MM.1S (cell line): ENCODE results near the gene MYF5.

ENCODE experiments used
- EZH2 ChIP-seq: fragments of 300-600 bp; sonication (generic); optimal IDR thresholded peaks from 2 replicates; pipeline ENCODE3; 2017; ENCODE audit warnings: low read depth, mild to moderate bottlenecking, antibody characterized with exemption, low read length, mixed read lengths
- EZH2phosphoT487 ChIP-seq: fragments of 300-600 bp; sonication (generic); IDR thresholded peaks from 2 replicates; pipeline ENCODE4 v1.6.1; 2018; ENCODE audit warnings: antibody characterized with exemption, low read length
- TF ChIP-seq, protein P1 (sequence below): fragments of 300-600 bp; sonication (generic); IDR thresholded peaks from 2 replicates; pipeline ENCODE4 v1.5.1; 2016; ENCODE audit warnings: antibody characterized with exemption, low read length, mixed read lengths

DNA sequence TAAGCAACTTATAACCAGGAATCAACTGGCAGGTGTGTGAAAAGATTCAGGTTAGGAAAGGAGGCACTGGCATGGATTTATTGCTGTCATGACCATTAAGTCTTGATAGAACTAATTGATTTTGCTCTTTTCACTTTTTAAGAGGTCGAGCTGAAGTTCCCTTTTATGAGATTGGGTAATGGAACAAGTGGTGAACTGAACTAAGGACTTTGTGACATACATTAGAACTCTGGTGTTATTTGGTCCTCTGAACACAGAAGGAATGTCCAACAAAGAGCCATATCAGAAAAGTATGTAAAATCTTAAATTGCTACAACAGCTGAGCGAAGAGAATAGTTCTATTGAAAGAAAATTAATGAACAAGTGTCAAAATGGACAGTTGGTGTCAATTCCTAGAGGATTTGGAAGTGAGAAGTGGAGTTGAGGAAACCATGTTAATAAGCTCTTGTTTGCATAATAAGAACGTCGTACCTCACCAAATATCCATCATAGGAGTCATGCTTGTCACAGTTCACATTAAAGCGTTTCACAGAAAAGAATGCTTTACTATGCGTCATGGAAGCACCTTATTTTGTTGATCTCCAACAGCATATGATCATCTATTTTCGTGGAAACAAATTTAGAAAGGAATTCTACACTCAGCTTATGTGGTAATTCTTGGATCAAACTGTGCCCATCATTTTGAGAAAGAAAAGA lies 17.7 kb upstream of the MYF5 start:
- TF ChIP-seq, protein P1, sequence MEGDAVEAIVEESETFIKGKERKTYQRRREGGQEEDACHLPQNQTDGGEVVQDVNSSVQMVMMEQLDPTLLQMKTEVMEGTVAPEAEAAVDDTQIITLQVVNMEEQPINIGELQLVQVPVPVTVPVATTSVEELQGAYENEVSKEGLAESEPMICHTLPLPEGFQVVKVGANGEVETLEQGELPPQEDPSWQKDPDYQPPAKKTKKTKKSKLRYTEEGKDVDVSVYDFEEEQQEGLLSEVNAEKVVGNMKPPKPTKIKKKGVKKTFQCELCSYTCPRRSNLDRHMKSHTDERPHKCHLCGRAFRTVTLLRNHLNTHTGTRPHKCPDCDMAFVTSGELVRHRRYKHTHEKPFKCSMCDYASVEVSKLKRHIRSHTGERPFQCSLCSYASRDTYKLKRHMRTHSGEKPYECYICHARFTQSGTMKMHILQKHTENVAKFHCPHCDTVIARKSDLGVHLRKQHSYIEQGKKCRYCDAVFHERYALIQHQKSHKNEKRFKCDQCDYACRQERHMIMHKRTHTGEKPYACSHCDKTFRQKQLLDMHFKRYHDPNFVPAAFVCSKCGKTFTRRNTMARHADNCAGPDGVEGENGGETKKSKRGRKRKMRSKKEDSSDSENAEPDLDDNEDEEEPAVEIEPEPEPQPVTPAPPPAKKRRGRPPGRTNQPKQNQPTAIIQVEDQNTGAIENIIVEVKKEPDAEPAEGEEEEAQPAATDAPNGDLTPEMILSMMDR: no peak
- TF ChIP-seq EZH2 (no peak), EZH2phosphoT487 (no peak)
